HepG2 (cell line): Measurements from ENCODE around the gene RGS10. TPM values are rescaled to one million over a fixed set of nuclear protein-coding genes. Genes with fewer than 3 reads are reported as not detected.

Experiments
- ATAC-seq: fragments of 200-7000 bp; cut with Tn5 transposase; 3 replicates; pipeline ENCODE4 v1.9.1; 2020; ENCODE audit warnings: mild to moderate bottlenecking, moderate library complexity
- BruUV-seq: library from RNA; stranded (reverse); fragments of 400-500 nt; replicated peaks from 2 replicates; lab custom pipeline; 2021; lab: Mats Ljungman, UMichigan
- CTCF ChIA-PET: fragments of 300-600 bp; formaldehyde crosslinking; extraction: SDS; loops from one replicate; lab custom pipeline; 2021; ENCODE audit warnings: low total read pairs, inconsistent platforms, low intra/inter-chr PET ratio; lab: Yijun Ruan, JAX
- POLR2A ChIA-PET: fragments of 350-600 bp; sonication (Branson Sonifier 250); formaldehyde crosslinking; loops from one replicate; lab custom pipeline; 2020; ENCODE audit warnings: antibody characterized with exemption, inconsistent platforms; lab: Yijun Ruan, JAX
- DNase-seq: peaks from one replicate; pipeline ENCODE4 v3.0.0-alpha.2; 2015; ENCODE audit warnings: low spot score
- FAIRE-seq: peaks from 3 replicates; lab custom pipeline; 2011; peaks lifted over from hg19 to GRCh38; lab: Jason Lieb, UNC
- H2AFZ ChIP-seq: one replicate; pipeline ENCODE4 v1.6.1; 2011; ENCODE audit warnings: low read length, inconsistent platforms
- H3K27ac ChIP-seq: fragments of 300-600 bp; 3 replicates; pipeline ENCODE4 v1.8.0; 2011; ENCODE audit warnings: mixed run types, mild to moderate bottlenecking, mixed read lengths, low read length, inconsistent platforms; ENCODE audit not compliant: insufficient read depth; ENCODE audit errors: extremely low read length
- H3K27me3 ChIP-seq, 2 experiments: fragments of 200-600 bp in 1 of 2; 2 replicates in 1 of 2; 3 replicates in 1 of 2; pipeline versions ENCODE4 v1.6.0 to v1.8.0; 2011; ENCODE audit warnings: low read length in 2 of 2, mild to moderate bottlenecking in 2 of 2, moderate library complexity in 2 of 2, inconsistent platforms in 1 of 2; ENCODE audit not compliant: insufficient read depth in 2 of 2, control insufficient read depth in 1 of 2
- H3K36me3 ChIP-seq, 2 experiments: fragments of 200-600 bp in 1 of 2; replicated peaks in 1 of 2; 2 replicates in 1 of 2; 3 replicates in 1 of 2; pipeline versions ENCODE4 v1.5.1 to v1.8.0; 2011; ENCODE audit warnings: low read length in 2 of 2, inconsistent platforms in 1 of 2; ENCODE audit not compliant: insufficient read depth in 2 of 2, control insufficient read depth in 1 of 2
- H3K4me1 ChIP-seq: 2 replicates; pipeline ENCODE4 v1.5.1; 2012; ENCODE audit warnings: low read length, inconsistent platforms; ENCODE audit not compliant: insufficient read depth
- H3K4me2 ChIP-seq: 2 replicates; pipeline ENCODE4 v1.6.0; 2011; ENCODE audit warnings: low read depth, low read length, inconsistent platforms
- H3K4me3 ChIP-seq, 3 experiments: fragments of 200-600 bp in 1 of 3; sonication (generic), shearing (Covaris generic) in 1 of 3; replicated peaks in 1 of 3; 2 replicates each; pipeline ENCODE4 v1.5.1; 2011 to 2016; ENCODE audit warnings: low read length in 3 of 3, inconsistent platforms in 2 of 3, low read depth in 2 of 3, mild to moderate bottlenecking in 2 of 3, control low read depth in 1 of 3, mixed read lengths in 1 of 3; ENCODE audit not compliant: insufficient read depth in 1 of 3
- H3K79me2 ChIP-seq: one replicate; pipeline ENCODE4 v1.6.1; 2011; ENCODE audit warnings: low read length, inconsistent platforms; ENCODE audit not compliant: insufficient read depth
- H3K9ac ChIP-seq: 2 replicates; pipeline ENCODE4 v1.6.0; 2011; ENCODE audit warnings: mild to moderate bottlenecking, low read depth, low read length, inconsistent platforms; ENCODE audit not compliant: insufficient read depth
- H3K9me3 ChIP-seq: 2 replicates; pipeline ENCODE4 v1.5.1; 2012; ENCODE audit warnings: mild to moderate bottlenecking, low read length
- H4K20me1 ChIP-seq: 2 replicates; pipeline ENCODE4 v1.6.0; 2011; ENCODE audit warnings: inconsistent platforms, mild to moderate bottlenecking, low read length, moderate library complexity; ENCODE audit not compliant: insufficient read depth
- ATAD3A ChIP-seq: sonication (generic); formaldehyde crosslinking; IDR thresholded peaks from 2 replicates; pipeline ENCODE4 v1.4.0; 2020; ENCODE audit warnings: missing genetic modification reagents
- FOSL2 ChIP-seq: sonication (generic); formaldehyde crosslinking; IDR thresholded peaks from 2 replicates; pipeline ENCODE4 v1.4.0; 2020; ENCODE audit warnings: missing genetic modification reagents
- JUN ChIP-seq: sonication (generic); formaldehyde crosslinking; IDR thresholded peaks from 2 replicates; pipeline ENCODE4 v1.4.0; 2020; ENCODE audit warnings: mild to moderate bottlenecking, missing genetic modification reagents
- NFRKB ChIP-seq: fragments of 450-650 bp; IDR thresholded peaks from 2 replicates; pipeline ENCODE4 v1.6.1; 2017
- NRL ChIP-seq: sonication (generic); formaldehyde crosslinking; IDR thresholded peaks from 2 replicates; pipeline ENCODE4 v1.5.0; 2020; ENCODE audit warnings: missing genetic modification reagents, mild to moderate bottlenecking, moderate library complexity, borderline replicate concordance
- SRSF9 ChIP-seq: fragments of 200-400 bp; formaldehyde crosslinking; IDR thresholded peaks from 2 replicates; pipeline ENCODE4 v1.6.1; 2018; ENCODE audit warnings: borderline replicate concordance, mild to moderate bottlenecking, low read depth, low read length; ENCODE audit not compliant: insufficient read depth, poor library complexity, severe bottlenecking
- ZFAT ChIP-seq: sonication (generic); formaldehyde crosslinking; conservative IDR thresholded peaks from 2 replicates; pipeline ENCODE4 v1.8.1; 2023; ENCODE audit warnings: missing genetic modification reagents, inconsistent platforms
- ZNF383 ChIP-seq: sonication (generic); formaldehyde crosslinking; IDR thresholded peaks from 2 replicates; pipeline ENCODE4 v1.4.0; 2020; ENCODE audit warnings: missing genetic modification reagents, mild to moderate bottlenecking, borderline replicate concordance
- ZNF660 ChIP-seq: sonication (generic); formaldehyde crosslinking; IDR thresholded peaks from 2 replicates; pipeline ENCODE4 v1.5.1; 2020; ENCODE audit warnings: mild to moderate bottlenecking, low read depth, missing genetic modification reagents, borderline replicate concordance
- ZNF782 ChIP-seq: sonication (generic); formaldehyde crosslinking; IDR thresholded peaks from 2 replicates; pipeline ENCODE4 v1.4.0; 2020; ENCODE audit warnings: missing genetic modification reagents, mild to moderate bottlenecking, borderline replicate concordance
- WGBS: methylation state at CpG from one replicate; pipeline ENCODE4 v1.1.6; 2017; ENCODE audit warnings: low lambda C conversion rate; 5-methylcytosine and 5-hydroxymethylcytosine counted together
- in situ Hi-C: cut with HindIII; loops from 2 replicates; pipeline ENCODE4 v1.10.0; 2017; ENCODE audit warnings: low pct_unique_long_range_greater_than_20kb; ENCODE audit not compliant: extremely low pct_ligation_motif_present
- intact Hi-C: fragments of 100-400 bp; cut with micrococcal nuclease; formaldehyde crosslinking; loops from one replicate; pipeline ENCODE4 v1.10.0; 2022; ENCODE audit not compliant: unreplicated experiment
- polyA plus RNA-seq, 8 experiments: library from polyadenylated mRNA; depleted of rRNA in 3 of 8; stranded (reverse) in 7 of 8; unstranded in 1 of 8; fragments of >200 nt; fragmentation: Illumina TruSeq in 4 of 8; extraction: Trizol in 4 of 8; gene quantifications; 2 replicates each; pipeline versions ENCODE4 v1.2.1 to v1.2.3, GENCODE V29; 2011 to 2016; ENCODE audit warnings: low read depth in 4 of 8, missing spikeins in 1 of 8, mixed read lengths in 1 of 8; ENCODE audit not compliant: insufficient read depth in 1 of 8
- total RNA-seq, 5 experiments: library from RNA; depleted of rRNA; stranded (reverse); fragments of >200 nt; fragmentation: Illumina TruSeq; extraction: Trizol; gene quantifications; 2 replicates each; pipeline ENCODE4 v1.2.3, GENCODE V29; 2016; ENCODE audit warnings: low read depth in 1 of 5
- TF ChIP-seq, protein P1 (sequence below): sonication (generic); formaldehyde crosslinking; IDR thresholded peaks from 2 replicates; pipeline ENCODE4 v1.4.0; 2020; ENCODE audit warnings: missing genetic modification reagents, borderline replicate concordance
- TF ChIP-seq, protein P2 (sequence below): sonication (generic); formaldehyde crosslinking; IDR thresholded peaks from 2 replicates; pipeline ENCODE4 v1.5.0; 2020; ENCODE audit warnings: mild to moderate bottlenecking, missing genetic modification reagents, moderate library complexity
- TF ChIP-seq, protein P3 (sequence below): sonication (generic); formaldehyde crosslinking; IDR thresholded peaks from 2 replicates; pipeline ENCODE4 v1.4.0; 2020; ENCODE audit warnings: missing genetic modification reagents

Gene RGS10
- total and polyA plus RNA-seq, 2 of the 13 experiments (the other 11 are each of a cell fraction or from before 2014, with no cell fraction given) = 1.7 to 5.1 TPM

DNA sequence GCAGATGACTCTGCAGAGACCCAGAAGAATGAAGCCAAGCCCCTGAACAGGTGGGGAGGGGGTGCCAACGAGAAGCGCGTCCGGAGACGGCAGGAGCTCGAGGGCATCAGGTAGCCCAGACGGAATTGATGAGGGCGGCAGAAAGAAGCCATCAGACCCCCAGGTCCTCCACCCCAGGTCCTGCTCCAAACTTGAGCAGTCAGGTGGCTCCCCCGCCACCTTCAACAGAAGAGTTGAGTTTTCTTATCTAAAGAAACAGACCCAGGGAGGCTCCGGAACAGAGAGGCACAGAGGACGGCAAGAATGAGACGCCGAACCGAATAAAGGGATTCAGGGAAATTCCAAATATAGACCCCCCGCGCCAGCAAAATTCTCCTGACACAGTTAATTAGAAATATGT lies 22.2 kb downstream of the RGS10 start (continued):
- TF ChIP-seq, protein P1, sequence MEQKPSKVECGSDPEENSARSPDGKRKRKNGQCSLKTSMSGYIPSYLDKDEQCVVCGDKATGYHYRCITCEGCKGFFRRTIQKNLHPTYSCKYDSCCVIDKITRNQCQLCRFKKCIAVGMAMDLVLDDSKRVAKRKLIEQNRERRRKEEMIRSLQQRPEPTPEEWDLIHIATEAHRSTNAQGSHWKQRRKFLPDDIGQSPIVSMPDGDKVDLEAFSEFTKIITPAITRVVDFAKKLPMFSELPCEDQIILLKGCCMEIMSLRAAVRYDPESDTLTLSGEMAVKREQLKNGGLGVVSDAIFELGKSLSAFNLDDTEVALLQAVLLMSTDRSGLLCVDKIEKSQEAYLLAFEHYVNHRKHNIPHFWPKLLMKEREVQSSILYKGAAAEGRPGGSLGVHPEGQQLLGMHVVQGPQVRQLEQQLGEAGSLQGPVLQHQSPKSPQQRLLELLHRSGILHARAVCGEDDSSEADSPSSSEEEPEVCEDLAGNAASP (CRISPR knock-in tag) = no peak
- no peak for TF ChIP-seq NRL (CRISPR knock-in tag)
- TF ChIP-seq ATAD3A (CRISPR knock-in tag) = no peak

DNA sequence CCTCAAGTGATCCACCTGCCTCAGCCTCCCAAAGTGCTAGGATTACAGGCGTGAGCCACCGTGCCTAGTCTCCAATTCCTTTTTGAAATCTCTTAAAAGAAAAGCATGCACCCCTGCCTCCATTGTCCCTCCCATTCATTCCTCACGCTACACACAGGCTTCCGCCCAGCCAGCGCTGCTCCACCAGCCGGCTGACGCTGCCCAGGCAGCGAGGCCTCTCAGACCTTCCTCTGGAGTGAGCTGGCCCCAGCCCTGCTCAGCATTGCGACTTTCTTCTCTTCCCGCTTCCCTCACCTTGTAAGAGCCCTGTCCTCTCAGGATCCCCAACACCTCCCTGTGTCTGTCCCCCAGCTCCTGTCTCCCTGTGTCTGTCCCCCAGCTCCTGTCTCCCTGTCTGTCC lies 23.6 kb downstream of the RGS10 start:
- Histone ChIP-seq H3K27me3 (no peaks in the 10 kb centered on the region), H3K79me2 (no peaks in the 10 kb centered on the region), H3K4me1 (peaks cover 41% of the 10 kb centered on the region), H3K9me3 (no peaks in the 10 kb centered on the region), H3K9ac (no peak overlapping the region), H3K4me2 (no peak overlapping the region), H3K27ac (no peak overlapping the region), H2AFZ (no peak overlapping the region), H3K36me3 (no peaks in the 10 kb centered on the region), H3K4me3 (no peak overlapping the region), H4K20me1 (no peaks in the 10 kb centered on the region)
- no TSS peak for BruUV-seq
- ChIA-PET CTCF (no interaction called here), POLR2A (no interaction called here)
- ATAC-seq (0 out of 3 replicates have a peak, but pooled peaks have one; percentile 17), FAIRE-seq (no peak), DNase-seq (no peak)
- in situ Hi-C loops = no loop called here
- no peak for TF ChIP-seq ZNF782
- TF ChIP-seq ZNF660 = no peak
- intact Hi-C loops = no loop called here
- 79% methylated on average over 10 of the region's 10 CpGs for WGBS

DNA sequence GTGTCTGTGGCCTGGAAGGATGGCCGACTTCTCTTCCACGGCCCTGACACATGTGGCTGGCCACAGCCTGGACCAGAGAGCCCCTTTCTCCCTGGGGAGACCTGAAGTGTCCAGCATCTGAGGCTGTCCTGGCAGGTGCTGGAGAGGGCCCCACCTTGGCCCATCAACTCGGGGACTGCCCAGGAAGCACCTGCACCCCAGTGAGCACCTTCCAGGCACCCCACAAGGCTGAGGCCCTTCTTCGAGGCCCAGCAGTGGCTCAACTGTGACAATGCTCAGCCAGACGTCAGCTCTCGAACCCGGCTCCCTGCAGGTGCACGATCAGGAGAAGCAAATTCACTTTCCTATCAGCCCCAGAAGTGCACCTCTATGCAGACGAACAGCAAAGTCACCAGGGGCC lies 24.3 kb downstream of the RGS10 start:
- WGBS = 100% methylated on average over 1 of the region's 9 CpGs
- DNase-seq (no peak), FAIRE-seq (no peak), ATAC-seq (no peak)
- Histone ChIP-seq H3K4me3 (no peak overlapping the region), H3K79me2 (no peaks in the 10 kb centered on the region), H3K9me3 (no peaks in the 10 kb centered on the region), H2AFZ (no peak overlapping the region), H3K9ac (no peak overlapping the region), H3K4me2 (no peak overlapping the region), H3K27me3 (no peaks in the 10 kb centered on the region), H4K20me1 (no peaks in the 10 kb centered on the region), H3K36me3 (no peaks in the 10 kb centered on the region), H3K4me1 (peaks cover 37% of the 10 kb centered on the region), H3K27ac (no peak overlapping the region)
- ChIA-PET POLR2A (no interaction called here), CTCF (no interaction called here)
- in situ Hi-C loops = no loop called here
- intact Hi-C loops = no loop called here
- no TSS peak for BruUV-seq
- TF ChIP-seq SRSF9 (no peak), ZNF383 (CRISPR knock-in tag) (no peak), NFRKB (no peak), ZFAT (CRISPR knock-in tag) (no peak), FOSL2 (no peak), JUN (no peak)
- TF ChIP-seq, protein P2, sequence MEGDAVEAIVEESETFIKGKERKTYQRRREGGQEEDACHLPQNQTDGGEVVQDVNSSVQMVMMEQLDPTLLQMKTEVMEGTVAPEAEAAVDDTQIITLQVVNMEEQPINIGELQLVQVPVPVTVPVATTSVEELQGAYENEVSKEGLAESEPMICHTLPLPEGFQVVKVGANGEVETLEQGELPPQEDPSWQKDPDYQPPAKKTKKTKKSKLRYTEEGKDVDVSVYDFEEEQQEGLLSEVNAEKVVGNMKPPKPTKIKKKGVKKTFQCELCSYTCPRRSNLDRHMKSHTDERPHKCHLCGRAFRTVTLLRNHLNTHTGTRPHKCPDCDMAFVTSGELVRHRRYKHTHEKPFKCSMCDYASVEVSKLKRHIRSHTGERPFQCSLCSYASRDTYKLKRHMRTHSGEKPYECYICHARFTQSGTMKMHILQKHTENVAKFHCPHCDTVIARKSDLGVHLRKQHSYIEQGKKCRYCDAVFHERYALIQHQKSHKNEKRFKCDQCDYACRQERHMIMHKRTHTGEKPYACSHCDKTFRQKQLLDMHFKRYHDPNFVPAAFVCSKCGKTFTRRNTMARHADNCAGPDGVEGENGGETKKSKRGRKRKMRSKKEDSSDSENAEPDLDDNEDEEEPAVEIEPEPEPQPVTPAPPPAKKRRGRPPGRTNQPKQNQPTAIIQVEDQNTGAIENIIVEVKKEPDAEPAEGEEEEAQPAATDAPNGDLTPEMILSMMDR (CRISPR knock-in tag) = no peak
- TF ChIP-seq, protein P3, sequence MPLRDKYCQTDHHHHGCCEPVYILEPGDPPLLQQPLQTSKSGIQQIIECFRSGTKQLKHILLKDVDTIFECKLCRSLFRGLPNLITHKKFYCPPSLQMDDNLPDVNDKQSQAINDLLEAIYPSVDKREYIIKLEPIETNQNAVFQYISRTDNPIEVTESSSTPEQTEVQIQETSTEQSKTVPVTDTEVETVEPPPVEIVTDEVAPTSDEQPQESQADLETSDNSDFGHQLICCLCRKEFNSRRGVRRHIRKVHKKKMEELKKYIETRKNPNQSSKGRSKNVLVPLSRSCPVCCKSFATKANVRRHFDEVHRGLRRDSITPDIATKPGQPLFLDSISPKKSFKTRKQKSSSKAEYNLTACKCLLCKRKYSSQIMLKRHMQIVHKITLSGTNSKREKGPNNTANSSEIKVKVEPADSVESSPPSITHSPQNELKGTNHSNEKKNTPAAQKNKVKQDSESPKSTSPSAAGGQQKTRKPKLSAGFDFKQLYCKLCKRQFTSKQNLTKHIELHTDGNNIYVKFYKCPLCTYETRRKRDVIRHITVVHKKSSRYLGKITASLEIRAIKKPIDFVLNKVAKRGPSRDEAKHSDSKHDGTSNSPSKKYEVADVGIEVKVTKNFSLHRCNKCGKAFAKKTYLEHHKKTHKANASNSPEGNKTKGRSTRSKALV (CRISPR knock-in tag) = no peak
